Breast epithelium (tissue), 4 donors: ENCODE measurements around the gene KXD1. TPM values are rescaled to one million over a fixed set of nuclear protein-coding genes. Genes with fewer than 3 reads are reported as not detected.

Experiments
- DNase-seq, 2 donors: peaks; one replicate each; pipeline ENCODE4 v3.0.0-alpha.2; 2019; ENCODE audit warnings: low spot score in 2 of 2
- H3K27ac ChIP-seq, 2 donors: fragments of 200-600 bp; sonication (generic) in 1 of 2; one replicate each; pipeline ENCODE4 v1.5.1; 2016 to 2019; ENCODE audit warnings: mild to moderate bottlenecking in 1 of 2
- H3K27me3 ChIP-seq, 2 donors: fragments of 200-600 bp; sonication (generic) in 1 of 2; one replicate each; pipeline versions ENCODE4 v1.5.1 to v1.6.0; 2017 to 2019; ENCODE audit warnings: control low read depth in 1 of 2, mild to moderate bottlenecking in 1 of 2
- H3K36me3 ChIP-seq: fragments of 200-600 bp; one replicate; pipeline ENCODE4 v1.5.1; 2019
- H3K4me1 ChIP-seq, 2 donors: fragments of 200-600 bp; sonication (generic); one replicate each; pipeline ENCODE4 v1.5.1; 2016 to 2019; ENCODE audit warnings: control low read depth in 1 of 2
- H3K4me3 ChIP-seq, 3 donors: fragments of 200-600 bp; sonication (generic); 1 replicate in 2 of 3; 2 replicates in 1 of 3; pipeline ENCODE4 v1.5.1; 2016 to 2019; ENCODE audit warnings: mild to moderate bottlenecking in 3 of 3, moderate library complexity in 2 of 3
- H3K9me3 ChIP-seq, 2 donors: fragments of 200-600 bp; sonication (generic) in 1 of 2; one replicate each; pipeline ENCODE4 v1.5.1; 2016 to 2019; ENCODE audit warnings: control low read depth in 1 of 2
- CTCF ChIP-seq, 3 donors: fragments of 450-650 bp; IDR thresholded peaks; one replicate each; pipeline ENCODE4 v1.5.1; 2016 to 2017; ENCODE audit warnings: antibody characterized with exemption in 3 of 3, mild to moderate bottlenecking in 3 of 3, moderate library complexity in 3 of 3
- POLR2A ChIP-seq: fragments of 450-650 bp; IDR thresholded peaks from one replicate; pipeline ENCODE4 v1.6.1; 2016; ENCODE audit warnings: antibody characterized with exemption, mild to moderate bottlenecking, moderate library complexity
- POLR2AphosphoS5 ChIP-seq, 3 donors: sonication (generic); formaldehyde crosslinking; IDR thresholded peaks; one replicate each; pipeline ENCODE4 v1.6.1; 2017; ENCODE audit warnings: antibody characterized with exemption in 3 of 3
- intact Hi-C: fragments of 100-400 bp; cut with DNase I; formaldehyde crosslinking; loops from one replicate; pipeline ENCODE4 v1.15.1; 2023; ENCODE audit warnings: low total_unique reads
- total RNA-seq, 3 donors: library from RNA; depleted of rRNA; stranded (reverse); fragments of >200 nt; gene quantifications; one replicate each; pipeline ENCODE4 v1.1.0, GENCODE V29; 2016

The KXD1 gene
- total RNA-seq, 3 donors from 2014 or later = 92.6 to 140 (median 139) TPM

- Histone ChIP-seq H3K4me3 (no peak overlapping the region), H3K27me3 (no peaks in the 10 kb centered on the region), H3K4me1 (no peaks in the 10 kb centered on the region), H3K36me3 (no peaks in the 10 kb centered on the region), H3K27ac (no peak overlapping the region), H3K9me3 (no peaks in the 10 kb centered on the region)
- no peak for TF ChIP-seq CTCF (IDR thresholded peaks at IDR 0.05)
- TF ChIP-seq POLR2AphosphoS5 (IDR thresholded peaks at IDR 0.05) = no peak
- TF ChIP-seq POLR2A = no peak
- DNase-seq = no peak
- intact Hi-C loops = no loop called here
Measured at GRCh38 chr19:18523841-18524240, 33.8 kb upstream of the KXD1 start.

GRCh38 chr19:18526316-18526715, 31.4 kb upstream of the KXD1 start:
- Histone ChIP-seq H3K36me3 (no peaks in the 10 kb centered on the region), H3K27me3 (no peaks in the 10 kb centered on the region), H3K27ac (no peak overlapping the region), H3K9me3 (no peaks in the 10 kb centered on the region), H3K4me1 (no peaks in the 10 kb centered on the region), H3K4me3 (no peak overlapping the region)
- TF ChIP-seq POLR2AphosphoS5 (IDR thresholded peaks at IDR 0.05) (no peak), CTCF (IDR thresholded peaks at IDR 0.05) (no peak), POLR2A (no peak)
- intact Hi-C loops = no loop called here
- DNase-seq = no peak

- no peaks in the 10 kb centered on the region for H3K4me1 ChIP-seq
- intact Hi-C loops = no loop called here
- TF ChIP-seq CTCF (IDR thresholded peaks at IDR 0.05) (no peak), POLR2A (no peak), POLR2AphosphoS5 (IDR thresholded peaks at IDR 0.05) (no peak)
Measured at GRCh38 chr19:18529782-18530181, 27.9 kb upstream of the KXD1 start.

GRCh38 chr19:18531485-18531884, 26.2 kb upstream of the KXD1 start:
- Histone ChIP-seq H3K36me3 (peaks cover 8% of the 10 kb centered on the region), H3K4me3 (no peak overlapping the region), H3K9me3 (no peaks in the 10 kb centered on the region), H3K4me1 (no peaks in the 10 kb centered on the region), H3K27ac (no peak overlapping the region), H3K27me3 (no peaks in the 10 kb centered on the region)
- DNase-seq = no peak
- TF ChIP-seq POLR2A (no peak), POLR2AphosphoS5 (IDR thresholded peaks at IDR 0.05) (no peak), CTCF (IDR thresholded peaks at IDR 0.05) (no peak)
- intact Hi-C loops = no loop called here

More at GRCh38 chr19:18529782-18530181, 27.9 kb upstream of the KXD1 start:
- Histone ChIP-seq H3K9me3 (no peaks in the 10 kb centered on the region), H3K4me3 (no peak overlapping the region), H3K27ac (no peak overlapping the region), H3K27me3 (no peaks in the 10 kb centered on the region), H3K36me3 (peaks cover 8% of the 10 kb centered on the region)
- DNase-seq = no peak

GRCh38 chr19:18532168-18532890, 25.3 kb upstream of the KXD1 start:
- Histone ChIP-seq H3K27ac (no peak overlapping the region), H3K36me3 (peaks cover 8% of the 10 kb centered on the region), H3K27me3 (no peaks in the 10 kb centered on the region), H3K4me3 (no peak overlapping the region), H3K4me1 (no peaks in the 10 kb centered on the region), H3K9me3 (no peaks in the 10 kb centered on the region)
- TF ChIP-seq POLR2A = no peak
- no peak for TF ChIP-seq CTCF (IDR thresholded peaks at IDR 0.05)
- TF ChIP-seq POLR2AphosphoS5 (IDR thresholded peaks at IDR 0.05) = no peak
- DNase-seq = no peak
- intact Hi-C loops = loop anchor here (2.0 kb wide), 1 partner anchor 46 kb away; no protein-coding TSS in a partner anchor
